Kasumi-1 (cell line): ENCODE data around the gene PAX7.
A peak's percentile ranks its signal among the peaks of the same experiment; 100 is the strongest.
"Not testable (repeated sequence)": the region's sequence is repeated elsewhere in the genome, so short reads cannot be mapped to it uniquely, and the experiment has no call there.

Experiments
- DNase-seq, 2 experiments: peaks; one replicate each; lab custom pipeline; 2025; lab: John Stamatoyannopoulos, UW

PAX7 gene

DNA sequence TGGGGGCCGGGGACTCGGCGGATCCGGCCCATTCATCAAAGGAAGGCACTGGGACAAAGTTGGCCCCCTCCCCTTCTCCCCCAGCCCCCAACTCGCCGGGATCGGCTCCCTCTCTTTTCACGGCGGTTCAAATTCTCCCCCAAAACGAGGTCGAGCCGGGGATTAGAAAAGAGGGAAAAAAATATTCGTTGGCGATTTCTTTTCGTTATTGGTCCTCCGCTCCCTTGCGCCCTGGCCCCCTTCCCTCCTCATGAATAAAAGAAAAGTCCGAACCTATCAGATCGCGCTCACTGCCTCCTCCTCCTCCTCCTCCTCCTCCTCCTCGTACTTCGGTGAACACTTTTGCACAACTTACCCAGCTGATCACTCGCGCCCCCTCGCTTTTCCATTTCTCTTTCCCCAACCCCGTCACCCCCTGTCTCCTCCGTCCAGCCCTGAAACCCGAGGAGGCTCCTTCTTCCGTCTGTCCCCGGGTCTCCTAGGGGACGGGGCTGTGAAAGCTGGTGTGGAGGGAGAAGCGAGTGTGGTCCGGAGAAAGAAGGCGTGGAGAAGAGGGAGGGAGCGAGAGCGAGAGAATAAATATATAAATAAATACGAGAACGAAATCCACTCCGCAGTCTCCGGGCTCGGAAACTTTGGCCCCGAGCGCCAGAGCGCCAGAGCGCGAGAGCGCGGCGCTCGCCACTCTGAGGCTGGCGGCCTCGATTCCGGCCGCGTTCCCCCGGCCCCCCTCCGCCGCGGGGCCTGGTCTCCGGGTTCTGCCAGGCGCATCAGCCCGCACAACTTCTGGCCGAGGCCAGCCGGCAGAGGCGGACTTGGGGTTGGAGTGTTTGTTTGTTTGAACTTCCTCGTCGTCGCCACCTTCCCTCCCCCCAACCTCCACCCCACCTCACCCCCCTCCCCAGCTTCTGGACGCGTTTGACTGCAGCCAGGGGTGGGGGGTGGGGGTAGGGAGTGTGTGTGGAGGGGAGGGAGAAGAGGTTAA lies at the start of gene PAX7:
TSS of gene PAX7 (plus strand) at position 336 of the 985 bp plus-strand sequence. CDS start 758 bp downstream, outside the sequence.
- DNase-seq: no peak

DNA sequence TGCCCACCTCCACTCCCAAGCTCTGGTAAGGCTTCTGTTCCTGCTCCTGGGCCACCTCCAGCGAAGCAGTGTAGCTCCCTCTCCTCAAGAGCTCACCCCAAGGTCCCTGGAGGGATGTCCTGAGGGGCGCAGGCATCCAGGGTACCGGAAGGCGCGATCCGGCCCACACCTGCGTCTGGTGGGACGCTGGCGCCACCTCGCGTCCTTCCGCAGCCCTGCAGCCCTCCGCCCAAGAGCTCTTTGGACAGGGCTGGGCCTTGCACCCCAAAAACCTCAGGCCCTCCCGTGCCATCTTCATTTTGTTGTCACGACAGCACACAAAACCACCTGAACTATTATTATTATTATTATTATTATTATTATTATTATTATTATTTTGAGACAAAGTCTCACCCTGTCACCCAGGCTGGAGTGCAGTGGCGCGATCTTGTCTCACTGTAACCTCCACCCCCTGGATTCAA lies 49.2 kb upstream of the PAX7 start:
- DNase-seq: peak in 1 of 2 experiments; percentile 25

DNA sequence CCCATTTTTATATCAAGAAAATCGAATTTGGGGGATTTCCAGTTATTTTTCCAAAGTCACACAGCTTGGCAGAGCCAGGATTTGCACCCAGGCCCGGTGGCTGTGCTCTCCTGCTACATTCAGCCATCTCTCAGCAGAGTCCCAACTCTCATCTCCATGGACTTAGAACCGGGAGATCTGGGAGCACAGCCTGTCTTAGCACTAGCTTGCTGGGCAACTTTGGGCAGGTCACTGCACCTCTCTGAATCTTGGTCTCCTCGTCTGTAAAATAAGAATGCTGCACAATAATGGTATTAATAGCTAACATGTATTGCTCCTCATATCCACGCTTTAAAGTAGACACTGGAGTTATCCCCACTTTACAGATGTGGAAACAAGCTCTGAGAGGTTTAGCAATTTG lies 47.8 kb upstream of the PAX7 start:
- DNase-seq: no peak

DNA sequence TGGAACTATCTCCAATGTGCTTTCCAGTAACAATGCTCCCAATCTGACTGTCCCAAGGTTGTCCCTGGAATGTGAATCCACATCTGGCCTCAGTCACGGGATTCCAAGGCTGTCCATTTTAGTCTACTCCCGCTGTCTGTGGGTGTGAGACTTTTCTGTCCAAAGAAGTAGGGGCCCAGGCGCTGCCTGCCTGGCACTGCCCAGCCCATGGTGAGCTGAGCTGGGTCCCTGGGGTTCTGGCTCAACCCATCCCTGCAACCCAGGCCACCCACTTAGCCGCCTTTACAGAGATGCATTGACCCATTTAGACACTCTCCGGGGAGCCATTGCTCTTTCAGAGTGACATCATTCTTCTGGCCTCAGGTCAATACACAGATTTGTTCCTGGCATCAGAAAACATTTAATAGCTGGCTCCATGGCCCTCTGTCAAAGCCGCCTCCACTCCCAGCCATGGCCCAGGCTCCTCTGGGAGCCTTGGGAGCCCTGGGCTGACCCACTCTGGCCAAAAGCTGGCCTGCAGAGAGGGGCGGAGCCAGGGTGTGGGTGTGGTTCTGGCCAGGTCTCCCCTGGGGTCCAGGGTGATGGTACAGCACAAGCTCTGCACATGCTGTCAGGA lies 47.2 kb upstream of the PAX7 start:
- no peak for DNase-seq

DNA sequence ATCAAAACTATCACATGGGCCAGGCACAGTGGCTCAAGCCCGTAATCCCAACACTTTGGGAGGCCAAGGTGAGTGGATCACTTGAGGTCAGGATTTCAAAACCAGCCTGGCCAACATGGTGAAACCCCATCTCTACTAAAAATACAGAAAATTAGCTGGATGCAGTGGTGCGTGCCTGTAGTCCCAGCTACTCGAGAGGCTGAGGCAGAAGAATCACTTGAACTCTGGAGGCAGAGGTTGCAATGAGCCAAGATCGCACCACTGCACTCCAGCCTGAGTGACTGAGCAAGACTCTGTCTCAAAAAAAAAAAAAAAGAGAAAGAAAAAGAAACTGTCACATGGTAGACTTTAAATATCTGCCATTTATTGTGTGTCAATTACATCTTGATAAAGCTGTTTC lies 44.6 kb upstream of the PAX7 start:
- not testable (repeated sequence) for DNase-seq

DNA sequence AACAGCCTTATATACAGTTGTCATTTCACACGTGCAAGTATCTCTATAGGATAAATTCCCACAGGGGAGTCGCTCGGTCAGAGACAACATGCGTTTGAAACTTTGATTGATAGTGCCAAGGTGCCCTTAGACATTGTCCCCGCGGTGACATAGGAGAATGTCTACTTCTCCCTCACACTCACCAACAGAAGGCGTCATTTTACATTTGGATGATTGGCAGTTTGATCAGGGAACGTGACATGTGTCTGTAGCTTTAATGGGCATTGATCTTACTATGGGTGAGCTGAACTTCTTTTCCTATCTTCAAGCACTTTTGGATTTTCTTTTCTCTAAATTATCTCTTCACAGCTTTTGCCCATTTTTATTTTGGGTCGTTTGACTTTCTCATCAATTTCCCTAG lies 42.6 kb upstream of the PAX7 start:
- no peak for DNase-seq

DNA sequence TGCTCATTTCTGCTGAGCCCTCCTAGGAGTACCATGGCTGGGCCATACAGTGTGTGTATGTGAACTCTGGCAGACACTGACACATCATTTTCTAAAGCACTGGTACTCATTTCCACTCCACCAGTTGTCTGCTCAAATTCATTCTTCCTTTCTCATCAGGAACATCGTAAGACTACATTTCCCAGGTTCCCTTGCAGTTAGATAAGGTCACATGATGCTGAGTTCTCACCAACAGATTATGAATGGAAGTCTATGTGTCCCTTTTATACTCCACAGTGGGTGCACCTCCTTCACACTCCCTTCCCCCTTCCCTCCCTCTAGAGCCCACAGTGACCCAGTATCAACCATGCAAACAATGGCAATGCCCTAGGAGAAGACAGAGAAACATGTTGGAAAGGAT lies 38.3 kb upstream of the PAX7 start:
- DNase-seq: no peak

DNA sequence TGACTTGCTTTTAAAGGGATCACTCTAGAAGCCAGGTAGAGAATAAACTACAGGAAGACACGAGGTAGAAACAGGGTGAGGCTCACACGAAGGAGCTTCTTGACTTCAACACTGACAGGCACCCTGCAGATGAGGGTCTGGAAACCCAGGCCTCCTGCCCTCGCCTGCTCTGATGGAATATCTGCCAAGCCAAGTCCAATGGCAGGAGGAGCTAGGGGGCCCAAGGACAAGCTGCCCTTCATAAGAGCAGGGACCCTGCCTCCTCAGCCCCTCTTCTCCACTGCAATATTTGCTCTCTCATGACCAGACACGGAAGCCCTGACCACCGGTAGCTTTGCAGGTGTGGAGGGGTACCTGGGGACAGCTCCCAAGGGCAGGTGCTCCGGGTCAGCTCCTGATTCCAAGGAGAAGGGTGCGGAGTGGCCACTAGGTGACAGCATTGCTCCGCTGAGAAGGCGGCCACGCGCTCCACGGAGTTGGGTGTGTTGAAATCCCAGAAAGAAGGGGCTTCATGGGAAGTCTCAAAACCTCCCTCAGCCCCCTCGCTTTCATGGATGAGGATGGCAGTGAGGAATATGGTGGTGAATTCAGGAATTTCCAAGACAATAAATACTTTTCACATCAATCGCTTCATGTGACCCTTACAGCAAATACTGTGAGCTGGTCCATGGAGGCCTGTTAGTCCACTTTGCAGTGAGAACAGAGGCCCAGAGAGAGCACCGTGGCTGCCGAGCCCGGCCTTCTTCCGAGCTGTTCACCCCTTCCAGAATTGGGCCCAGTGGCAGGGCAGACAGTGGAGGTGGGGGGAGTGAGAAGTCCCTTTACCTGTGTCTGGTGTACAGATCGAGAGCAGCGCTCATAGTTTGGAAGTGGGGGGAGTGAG lies 33.2 kb upstream of the PAX7 start:
- peak; percentile 23 to 36 for DNase-seq

DNA sequence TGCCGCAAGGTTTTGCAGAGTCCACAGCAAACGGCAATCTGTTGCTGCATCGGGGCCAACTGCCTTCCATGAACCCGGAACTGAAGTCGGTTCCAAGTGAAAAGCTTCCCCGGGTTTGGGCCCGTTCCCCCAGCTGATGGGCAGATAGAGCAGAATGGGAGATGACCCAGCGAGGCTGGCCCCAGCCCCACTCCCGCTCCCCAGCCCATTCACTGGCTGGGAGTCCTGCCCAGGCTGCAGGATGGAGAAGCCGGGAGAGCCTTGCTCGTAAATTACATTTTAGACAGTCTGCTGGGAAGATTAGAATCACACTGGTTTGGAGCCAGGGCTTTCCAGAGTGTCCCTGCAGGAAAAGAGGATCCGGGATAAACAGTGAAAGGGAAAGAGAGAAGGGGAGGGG lies 31.6 kb upstream of the PAX7 start:
- DNase-seq: no peak

DNA sequence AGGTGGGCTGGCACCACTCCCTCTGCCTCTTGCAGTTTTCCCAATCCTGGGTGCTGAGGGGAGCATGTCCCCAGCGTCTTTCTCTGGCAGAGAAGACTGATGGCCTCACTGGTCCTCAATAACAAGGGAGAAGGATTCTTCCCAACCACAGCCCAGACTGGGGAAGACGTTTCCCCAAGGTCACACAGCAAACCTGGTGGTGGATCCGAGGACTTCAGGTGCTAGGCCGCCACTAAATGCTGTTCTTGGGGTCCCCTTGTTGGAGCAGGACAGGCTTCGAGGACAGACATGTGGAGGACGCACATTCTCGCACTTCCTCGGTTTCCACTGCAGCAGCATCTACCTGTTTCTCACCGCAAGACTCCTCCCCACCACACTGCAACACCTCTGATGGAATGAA lies 30.9 kb upstream of the PAX7 start:
- DNase-seq: no peak

DNA sequence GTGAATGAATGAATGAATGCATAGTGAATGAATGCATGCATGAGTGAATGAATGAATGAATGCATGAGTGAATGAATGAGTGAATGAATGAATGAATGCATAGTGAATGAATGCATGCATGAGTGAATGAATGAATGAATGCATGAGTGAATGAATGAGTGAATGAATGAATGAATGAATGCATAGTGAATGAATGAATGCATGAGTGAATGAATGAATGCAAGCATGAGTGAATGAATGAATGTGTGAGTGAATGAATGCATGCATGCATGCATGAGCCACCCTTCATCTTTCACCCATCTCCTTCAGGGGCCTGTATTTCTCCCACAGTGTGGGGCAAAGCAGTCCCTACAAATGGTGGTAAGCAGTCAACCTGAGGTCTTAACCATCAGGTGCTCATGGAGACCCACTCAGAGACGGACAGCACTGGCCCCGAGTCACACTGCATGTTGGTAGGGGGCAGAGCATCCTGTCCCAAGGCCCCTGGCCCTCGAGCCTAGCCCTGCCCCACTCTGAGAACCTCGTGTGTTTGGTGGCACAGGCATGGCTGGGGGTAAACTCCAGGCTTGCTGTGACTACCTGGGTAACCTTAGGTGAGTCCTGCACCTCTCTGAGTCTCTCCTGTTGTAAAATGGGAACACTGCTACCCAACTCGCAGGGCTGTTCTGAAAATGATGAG lies 28.0 kb upstream of the PAX7 start:
- no peak for DNase-seq

DNA sequence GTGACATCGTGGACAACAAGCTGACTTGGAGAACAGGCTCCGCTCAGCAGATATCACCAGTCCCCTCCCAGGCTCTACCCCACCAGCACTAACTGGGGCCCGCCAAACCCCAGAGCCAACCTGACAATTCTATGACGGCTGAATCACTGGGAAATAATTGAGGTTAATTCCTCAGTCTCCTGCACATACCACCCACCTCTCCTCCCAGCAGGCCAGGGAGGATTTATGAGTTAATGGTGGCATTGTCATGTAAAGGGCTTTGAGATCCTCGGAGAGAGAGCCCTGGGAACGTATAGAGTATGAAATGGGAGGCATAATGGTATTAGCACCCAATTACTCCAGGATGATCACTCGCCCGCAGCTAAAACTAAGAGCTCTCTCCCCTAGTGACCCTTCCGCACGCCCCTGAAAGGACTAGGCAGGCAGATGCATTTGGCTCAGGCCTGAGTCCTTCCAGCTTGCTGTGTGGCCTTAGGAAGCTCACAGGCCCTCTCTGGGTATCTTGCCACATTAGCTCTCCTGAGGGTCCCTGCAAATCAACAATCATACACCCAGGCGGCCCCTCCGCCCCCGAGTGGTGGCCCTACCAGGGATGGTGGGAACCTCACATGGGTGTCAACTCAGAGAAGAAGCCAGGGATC lies 27.3 kb upstream of the PAX7 start:
- DNase-seq: no peak

DNA sequence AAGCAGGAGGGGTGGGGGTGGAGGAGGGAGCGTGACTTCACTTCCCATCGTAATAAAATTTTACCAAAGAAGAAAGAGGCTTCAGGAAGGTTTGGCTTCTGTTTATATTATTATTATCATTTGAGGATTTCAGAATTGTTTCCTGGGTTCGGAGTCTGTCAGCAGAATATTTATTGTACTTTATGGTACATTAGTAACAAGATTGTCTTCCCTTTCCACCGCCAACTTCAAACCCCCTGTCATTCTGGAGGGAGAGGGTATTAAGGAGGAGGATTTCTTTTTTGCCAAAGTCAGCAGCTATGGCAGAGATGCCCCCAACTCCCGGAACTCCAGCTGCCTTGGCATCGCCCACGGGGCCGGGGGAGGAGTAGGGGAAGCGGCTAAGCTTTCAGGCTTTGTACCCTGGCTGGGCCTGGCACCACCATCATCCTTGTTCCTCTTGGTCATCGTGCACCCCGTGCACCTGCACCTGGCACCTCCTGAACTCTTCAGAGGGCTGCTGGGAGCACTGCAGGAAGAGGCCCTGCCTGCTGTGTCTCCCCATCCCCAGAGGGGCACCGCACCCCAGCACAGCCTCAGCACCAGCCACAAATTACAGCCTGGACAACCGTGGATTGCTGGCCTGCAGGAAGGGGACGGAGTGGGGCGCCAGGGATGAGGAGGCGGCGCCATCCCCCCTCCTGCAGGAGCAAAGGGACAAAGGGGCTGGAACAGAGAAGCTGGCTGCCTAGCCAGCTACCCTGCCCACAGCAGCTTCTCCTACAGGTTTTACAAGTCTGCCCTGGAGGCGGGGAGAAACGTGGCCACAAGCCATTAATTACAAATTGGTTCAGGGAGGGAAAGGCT lies 24.0 kb upstream of the PAX7 start:
- DNase-seq: no peak

DNA sequence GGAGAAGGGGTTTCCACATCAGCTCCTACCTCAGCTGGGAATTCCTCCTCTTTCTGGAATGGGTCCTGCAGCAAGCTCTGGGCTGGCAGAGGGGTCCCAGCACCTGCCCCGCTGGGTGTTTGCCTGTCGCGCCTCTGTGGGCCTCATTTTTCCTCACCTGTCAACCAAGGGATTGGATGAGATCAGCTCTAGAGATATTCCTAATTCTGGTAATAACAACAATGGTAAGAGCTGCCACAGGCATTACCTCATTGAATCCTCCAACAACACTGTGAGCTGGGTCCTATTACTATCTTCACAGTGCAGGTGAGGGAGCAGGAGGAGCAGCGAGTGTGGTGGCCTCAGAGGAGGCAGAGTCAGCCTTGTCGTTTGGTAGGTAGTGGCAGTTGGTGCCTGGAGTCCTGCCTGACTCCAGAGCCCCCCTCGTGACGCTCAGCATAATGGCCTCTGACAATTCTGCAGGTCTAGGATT lies 23.3 kb upstream of the PAX7 start:
- DNase-seq: no peak

DNA sequence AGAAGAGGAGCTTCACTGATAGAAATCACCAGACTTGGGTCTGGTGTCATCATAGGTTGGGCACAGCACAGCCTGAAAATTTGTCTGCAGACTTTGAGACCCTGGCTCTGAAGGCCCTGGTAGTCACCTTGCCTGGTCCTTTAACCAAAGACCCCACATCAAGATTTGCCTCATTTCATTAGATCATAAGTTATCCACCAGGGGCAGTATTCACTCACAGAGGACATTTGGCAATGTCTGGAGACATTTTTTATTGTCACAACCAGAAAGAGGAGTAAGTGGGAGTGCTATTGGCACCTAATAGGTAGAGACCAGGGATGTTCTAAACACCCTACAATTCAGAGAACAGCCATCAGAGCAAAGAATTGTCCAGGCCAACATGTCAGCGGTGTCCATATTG lies 22.1 kb upstream of the PAX7 start:
- DNase-seq: peak in 1 of 2 experiments; percentile 2

DNA sequence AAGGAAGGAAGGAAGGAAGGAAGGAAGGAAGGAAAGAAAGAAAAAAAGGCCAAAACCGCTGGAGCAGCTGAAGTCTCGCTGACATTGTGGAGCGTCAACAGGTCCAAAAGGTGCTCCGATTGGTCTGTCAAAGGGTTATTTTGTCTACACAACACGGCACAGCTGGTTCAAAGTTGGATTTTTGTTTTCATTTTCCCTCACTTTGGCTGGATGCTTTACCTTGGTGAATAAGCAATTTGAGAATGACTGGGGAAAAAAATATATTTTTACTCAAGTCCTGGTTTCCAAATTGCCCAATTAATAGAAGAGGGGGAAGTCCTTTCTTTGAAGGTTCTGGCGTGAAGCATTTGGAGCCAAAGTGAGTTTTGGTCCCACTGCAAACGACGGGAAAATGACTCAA lies 19.3 kb upstream of the PAX7 start:
- no peak for DNase-seq

DNA sequence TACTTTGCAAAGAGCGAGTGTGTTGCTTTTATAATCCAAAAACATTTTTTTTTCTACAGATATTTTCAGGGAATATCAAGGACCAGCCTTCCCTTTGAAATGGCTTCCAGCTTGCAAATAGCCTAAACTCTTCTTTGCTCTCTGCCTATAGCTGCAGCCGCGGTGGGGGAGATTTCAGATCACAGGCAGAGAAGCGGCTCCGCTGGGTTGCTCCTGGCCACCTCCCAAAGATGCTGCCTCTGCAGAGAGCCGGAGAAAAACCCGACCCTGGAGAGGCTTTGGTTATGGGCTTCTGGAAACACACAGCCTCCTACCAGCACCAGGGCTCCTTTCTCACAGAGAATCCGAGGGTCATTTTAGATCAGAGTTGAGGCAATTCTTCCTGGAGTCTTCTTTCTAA lies 18.6 kb upstream of the PAX7 start:
- no peak for DNase-seq

DNA sequence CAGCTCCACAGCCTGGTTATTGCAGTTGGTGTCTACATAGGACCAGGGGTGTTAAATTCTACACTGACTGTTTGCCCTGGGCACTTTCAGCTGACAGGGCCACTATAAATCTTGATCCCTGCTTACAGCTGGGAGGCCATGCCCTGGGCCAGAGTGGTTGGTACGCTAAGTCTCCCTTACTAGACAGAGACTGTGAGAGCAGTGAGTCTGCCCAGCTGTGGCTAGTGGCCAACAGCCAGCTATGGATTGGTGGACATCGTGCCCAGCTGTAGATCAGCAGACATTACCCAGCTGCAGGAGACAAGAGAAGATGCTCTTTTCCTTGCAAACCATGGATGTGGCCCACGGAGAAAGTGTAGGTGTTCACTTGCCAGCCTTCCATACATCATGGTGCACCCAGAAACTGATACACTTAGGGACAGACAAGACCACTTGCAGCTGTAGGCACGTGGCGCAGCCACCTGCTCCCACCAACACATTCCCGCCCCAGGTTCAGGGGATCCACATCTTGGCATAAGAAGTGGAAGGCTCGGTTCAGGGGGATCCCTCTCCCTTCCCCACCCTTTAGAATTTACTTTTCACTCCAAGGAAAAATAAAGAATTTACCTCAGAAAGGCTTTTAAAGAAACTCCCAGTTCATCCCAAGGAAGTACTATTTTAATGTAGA lies 16.4 kb upstream of the PAX7 start:
- no peak for DNase-seq
